ENCODE measurements around the gene MT3. TPM values are rescaled to one million over a fixed set of nuclear protein-coding genes. Genes with fewer than 3 reads are reported as not detected.

MT3 gene
- total RNA-seq, 1 experiment from 2014 or later, result not detected

DNA sequence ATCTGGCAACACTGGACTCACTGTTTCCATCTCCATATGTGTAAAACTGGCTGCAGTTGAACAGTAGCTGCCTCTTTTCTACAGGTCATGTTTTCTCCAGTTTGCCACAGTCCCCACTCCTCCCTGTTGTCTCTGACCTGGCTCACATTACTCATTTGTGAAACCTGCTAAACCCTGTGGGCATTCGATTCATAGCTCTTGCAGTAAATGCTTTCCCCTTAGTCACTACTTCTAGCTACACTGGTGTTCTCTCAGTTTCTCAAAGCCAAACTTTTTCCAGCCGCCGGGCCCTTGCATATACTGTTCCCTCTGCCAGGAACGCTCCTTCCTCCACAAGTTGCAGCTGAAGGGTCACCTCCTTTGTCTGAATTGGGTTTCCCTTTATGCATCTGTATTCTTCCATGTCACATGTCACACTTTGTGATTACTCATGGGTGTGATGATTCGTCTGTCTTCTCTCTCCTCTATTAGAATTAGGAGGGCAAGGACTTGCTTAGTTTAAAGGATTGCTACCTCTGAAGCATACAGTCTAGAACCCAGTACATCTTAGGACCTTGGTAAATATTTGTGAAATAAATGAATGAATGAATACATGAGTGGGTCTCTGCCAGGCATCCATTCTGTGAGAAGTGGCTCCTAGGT, 39.5 kb upstream of the MT3 start:
- no peak overlapping the region for H3K27ac ChIP-seq
- peaks cover 5% of the 10 kb centered on the region; the same call in 1 of the 2 replicates for H3K27me3 ChIP-seq (ENCODE audit: insufficient read depth, low read depth)
- no peaks in the 10 kb centered on the region for H3K79me2 ChIP-seq (ENCODE audit: low read depth)
- TF ChIP-seq, protein P1, sequence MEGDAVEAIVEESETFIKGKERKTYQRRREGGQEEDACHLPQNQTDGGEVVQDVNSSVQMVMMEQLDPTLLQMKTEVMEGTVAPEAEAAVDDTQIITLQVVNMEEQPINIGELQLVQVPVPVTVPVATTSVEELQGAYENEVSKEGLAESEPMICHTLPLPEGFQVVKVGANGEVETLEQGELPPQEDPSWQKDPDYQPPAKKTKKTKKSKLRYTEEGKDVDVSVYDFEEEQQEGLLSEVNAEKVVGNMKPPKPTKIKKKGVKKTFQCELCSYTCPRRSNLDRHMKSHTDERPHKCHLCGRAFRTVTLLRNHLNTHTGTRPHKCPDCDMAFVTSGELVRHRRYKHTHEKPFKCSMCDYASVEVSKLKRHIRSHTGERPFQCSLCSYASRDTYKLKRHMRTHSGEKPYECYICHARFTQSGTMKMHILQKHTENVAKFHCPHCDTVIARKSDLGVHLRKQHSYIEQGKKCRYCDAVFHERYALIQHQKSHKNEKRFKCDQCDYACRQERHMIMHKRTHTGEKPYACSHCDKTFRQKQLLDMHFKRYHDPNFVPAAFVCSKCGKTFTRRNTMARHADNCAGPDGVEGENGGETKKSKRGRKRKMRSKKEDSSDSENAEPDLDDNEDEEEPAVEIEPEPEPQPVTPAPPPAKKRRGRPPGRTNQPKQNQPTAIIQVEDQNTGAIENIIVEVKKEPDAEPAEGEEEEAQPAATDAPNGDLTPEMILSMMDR (conservative IDR thresholded peaks at IDR 0.05), result no peak
- no peak for TF ChIP-seq EZH2 (IDR thresholded peaks at IDR 0.05; ENCODE audit: low read depth)
- no peaks in the 10 kb centered on the region for H3K9me3 ChIP-seq (ENCODE audit: insufficient read depth, low read depth)
- POLR2A ChIA-PET (ENCODE audit: unreplicated experiment), result no interaction called here
- DNase-seq, result no peak
- H3K36me3 ChIP-seq (ENCODE audit: low read depth), result no peaks in the 10 kb centered on the region
- no peaks in the 10 kb centered on the region for H3K9me2 ChIP-seq (ENCODE audit: insufficient read depth)
- no peak overlapping the region for H3K4me2 ChIP-seq
- CTCF ChIA-PET, result interaction anchor here (0.6 kb wide), 2 partner anchors 17 to 560 kb away, joined by 3 read pairs; no protein-coding TSS in a partner anchor
- no peaks in the 10 kb centered on the region for H4K20me1 ChIP-seq (ENCODE audit: insufficient read depth)
- BruUV-seq (replicated peaks), result no TSS peak
- H2AFZ ChIP-seq, result no peak overlapping the region
- no peak overlapping the region for H3K4me3 ChIP-seq
- no peaks in the 10 kb centered on the region for H3K4me1 ChIP-seq (replicated peaks; ENCODE audit: insufficient read depth)
- H3F3A ChIP-seq (ENCODE audit: insufficient read depth, low read depth), result peaks cover 4% of the 10 kb centered on the region; the same call in 1 of the 2 replicates
- intact Hi-C loops (cut with micrococcal nuclease; ENCODE audit: unreplicated experiment), result no loop called here

DNA sequence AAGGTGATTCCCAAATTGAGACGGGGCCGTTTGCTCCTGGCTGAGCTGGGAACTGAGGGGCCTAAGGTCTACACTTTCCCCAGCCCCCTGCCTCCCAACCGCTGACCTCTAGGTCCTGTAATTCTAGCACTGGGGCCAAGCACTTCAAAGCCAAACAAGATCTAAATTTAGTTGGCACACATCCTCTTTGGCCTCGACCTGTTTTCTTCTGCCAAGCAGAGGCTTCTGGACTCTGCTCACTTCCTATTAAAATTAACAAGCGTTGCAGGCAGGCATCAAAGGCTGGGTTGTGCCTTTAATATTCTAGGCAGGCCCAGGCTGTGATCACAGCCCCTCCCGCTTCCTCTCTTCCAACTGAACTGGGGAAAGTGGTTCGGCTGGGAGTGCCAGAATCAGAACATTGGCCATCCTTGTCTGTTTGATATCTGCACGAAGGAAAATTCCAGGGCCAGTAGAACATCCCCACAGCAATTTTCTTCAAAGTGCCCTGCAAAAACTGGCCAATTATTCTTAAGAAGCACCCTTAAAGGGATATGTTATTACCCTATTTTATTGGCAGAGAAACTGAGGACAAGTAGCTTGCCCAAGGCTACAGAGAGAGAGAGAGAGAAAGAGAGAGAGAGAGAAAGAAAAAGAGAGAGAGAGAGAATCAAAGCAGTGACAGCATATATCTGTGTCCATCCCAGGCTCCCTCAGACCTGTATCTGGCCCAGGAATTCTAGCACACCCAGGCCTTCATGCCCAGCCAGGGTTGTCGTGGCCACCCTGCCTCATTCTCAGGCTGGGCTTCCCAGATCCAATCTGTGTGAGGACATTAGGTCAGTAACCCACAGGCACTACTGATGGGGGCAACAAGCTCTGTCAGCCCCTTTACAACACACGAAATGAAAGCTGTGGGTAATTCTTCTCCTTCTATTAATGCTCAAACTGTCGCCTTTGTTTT, 37.3 kb upstream of the MT3 start:
- no peaks in the 10 kb centered on the region for H3K4me1 ChIP-seq (replicated peaks; ENCODE audit: insufficient read depth)
- H3K4me2 ChIP-seq, result no peak overlapping the region
- H3K27ac ChIP-seq, result no peak overlapping the region
- no peak for DNase-seq
- no peaks in the 10 kb centered on the region for H3K36me3 ChIP-seq (ENCODE audit: low read depth)
- peaks cover 3% of the 10 kb centered on the region; the same call in 1 of the 2 replicates for H3F3A ChIP-seq (ENCODE audit: insufficient read depth, low read depth)
- H3K27me3 ChIP-seq (ENCODE audit: insufficient read depth, low read depth), result peaks cover 18% of the 10 kb centered on the region; the same call in 1 of the 2 replicates
- H3K9me2 ChIP-seq (ENCODE audit: insufficient read depth), result no peaks in the 10 kb centered on the region
- ChIA-PET CTCF (interaction anchor here (0.6 kb wide), 1 partner anchor 171 kb away, joined by 4 read pairs; no protein-coding TSS in a partner anchor), POLR2A (ENCODE audit: unreplicated experiment) (no interaction called here)
- no peaks in the 10 kb centered on the region for H3K79me2 ChIP-seq (ENCODE audit: low read depth)
- no TSS peak for BruUV-seq (replicated peaks)
- no peak overlapping the region for H2AFZ ChIP-seq
- no peak overlapping the region for H3K4me3 ChIP-seq
- H3K9me3 ChIP-seq (ENCODE audit: insufficient read depth, low read depth), result no peaks in the 10 kb centered on the region
- no peak for TF ChIP-seq EZH2 (IDR thresholded peaks at IDR 0.05; ENCODE audit: low read depth)
- no peaks in the 10 kb centered on the region for H4K20me1 ChIP-seq (ENCODE audit: insufficient read depth)
- intact Hi-C loops (cut with micrococcal nuclease; ENCODE audit: unreplicated experiment), result no loop called here

DNA sequence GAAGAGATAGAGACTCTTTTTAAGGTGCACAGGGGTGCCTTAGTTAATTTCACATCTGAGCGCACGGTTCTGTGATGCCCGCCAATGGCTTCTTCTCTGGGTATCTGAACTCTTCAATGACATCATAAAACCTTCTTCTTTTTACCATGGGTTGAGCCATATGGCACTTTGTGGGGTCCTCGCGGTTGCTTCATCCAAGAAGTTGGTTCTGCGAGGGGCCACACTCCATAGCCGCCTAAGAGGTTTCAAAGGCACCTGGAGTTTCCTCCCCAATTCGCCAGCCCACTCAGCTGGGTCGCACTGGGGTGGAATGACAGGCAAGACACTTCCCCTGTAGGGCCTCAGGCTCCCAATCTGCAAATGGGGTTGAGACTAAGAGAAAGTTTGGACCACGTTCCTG, 34.9 kb upstream of the MT3 start:
- Histone ChIP-seq H3K79me2 (ENCODE audit: low read depth) (no peaks in the 10 kb centered on the region), H3K9me2 (ENCODE audit: insufficient read depth) (no peaks in the 10 kb centered on the region), H2AFZ (no peak overlapping the region), H3K4me1 (replicated peaks; ENCODE audit: insufficient read depth) (no peaks in the 10 kb centered on the region), H3F3A (ENCODE audit: insufficient read depth, low read depth) (no peaks in the 10 kb centered on the region), H3K36me3 (ENCODE audit: low read depth) (no peaks in the 10 kb centered on the region), H4K20me1 (ENCODE audit: insufficient read depth) (no peaks in the 10 kb centered on the region), H3K9me3 (ENCODE audit: insufficient read depth, low read depth) (no peaks in the 10 kb centered on the region), H3K4me3 (no peak overlapping the region), H3K27me3 (ENCODE audit: insufficient read depth, low read depth) (peaks cover 18% of the 10 kb centered on the region; the same call in 1 of the 2 replicates), H3K4me2 (no peak overlapping the region), H3K27ac (no peak overlapping the region)
- intact Hi-C loops (cut with micrococcal nuclease; ENCODE audit: unreplicated experiment), result no loop called here
- no peak for DNase-seq
- CTCF ChIA-PET, result no interaction called here
- no TSS peak for BruUV-seq (replicated peaks)
- TF ChIP-seq EZH2 (IDR thresholded peaks at IDR 0.05; ENCODE audit: low read depth), result no peak
- TF ChIP-seq, protein P1 (conservative IDR thresholded peaks at IDR 0.05), result no peak
- POLR2A ChIA-PET (ENCODE audit: unreplicated experiment), result no interaction called here

Measured in PC-9 (cell line).